Thoracic aorta (tissue), 2 donors: ENCODE results near the gene OR4M1. TPM values are rescaled to one million over a fixed set of nuclear protein-coding genes. Genes with fewer than 3 reads are reported as not detected.
"Not testable (repeated sequence)": the region's sequence is repeated elsewhere in the genome, so short reads cannot be mapped to it uniquely, and the experiment has no call there.

Source experiments
- ATAC-seq: fragments of 150-250 bp; one replicate; pipeline ENCODE4 v1.8.0; 2017; ENCODE audit warnings: low read depth; ENCODE audit not compliant: insufficient number of reproducible peaks, low FRiP score
- DNase-seq: peaks from one replicate; pipeline ENCODE4 v3.0.0-alpha.2; 2020; ENCODE audit warnings: low spot score
- H3K27ac ChIP-seq, 2 donors: fragments of 200-600 bp; sonication (generic); 1 replicate in 1 of 2; 2 replicates in 1 of 2; pipeline ENCODE4 v1.5.1; 2016; ENCODE audit warnings: mild to moderate bottlenecking in 2 of 2, moderate library complexity in 2 of 2
- H3K27me3 ChIP-seq: fragments of 200-600 bp; sonication (generic); replicated peaks from 2 replicates; pipeline ENCODE4 v1.6.0; 2016; ENCODE audit warnings: mild to moderate bottlenecking; ENCODE audit not compliant: insufficient read depth
- H3K36me3 ChIP-seq: fragments of 200-600 bp; sonication (generic); one replicate; pipeline ENCODE4 v1.5.1; 2016
- H3K4me1 ChIP-seq, 2 donors: fragments of 200-600 bp; sonication (generic); 1 replicate in 1 of 2; 2 replicates in 1 of 2; pipeline versions ENCODE4 v1.5.1 to v1.6.0; 2016; ENCODE audit warnings: low read depth in 2 of 2, mild to moderate bottlenecking in 1 of 2; ENCODE audit not compliant: control insufficient read depth in 1 of 2
- H3K4me3 ChIP-seq: fragments of 200-600 bp; sonication (generic); 2 replicates; pipeline ENCODE4 v1.5.1; 2016; ENCODE audit warnings: mild to moderate bottlenecking
- H3K9me3 ChIP-seq: fragments of 200-600 bp; sonication (generic); 2 replicates; pipeline ENCODE4 v1.5.1; 2016
- total RNA-seq, 2 donors: library from RNA; depleted of rRNA; stranded (reverse); fragments of >200 nt; gene quantifications; one replicate each; pipeline versions ENCODE4 v1.1.0 to v1.2.3, GENCODE V29; 2016
- TF ChIP-seq, protein P1 (sequence below): fragments of 200-600 bp; sonication (generic); IDR thresholded peaks from one replicate; pipeline ENCODE4 v1.5.1; 2019; ENCODE audit warnings: antibody characterized with exemption

The OR4M1 gene, protein sequence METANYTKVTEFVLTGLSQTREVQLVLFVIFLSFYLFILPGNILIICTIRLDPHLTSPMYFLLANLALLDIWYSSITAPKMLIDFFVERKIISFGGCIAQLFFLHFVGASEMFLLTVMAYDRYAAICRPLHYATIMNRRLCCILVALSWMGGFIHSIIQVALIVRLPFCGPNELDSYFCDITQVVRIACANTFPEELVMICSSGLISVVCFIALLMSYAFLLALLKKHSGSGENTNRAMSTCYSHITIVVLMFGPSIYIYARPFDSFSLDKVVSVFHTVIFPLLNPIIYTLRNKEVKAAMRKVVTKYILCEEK
- total RNA-seq: not detected

GRCh38 chr14:19773204-19773603, at the start of gene OR4M1:
Gene OR4M1 (plus strand): TSS chr14:19773504. CDS start chr14:19780323, 6,819 bp downstream.
- H3K4me3 ChIP-seq, H3K4me1 ChIP-seq, H3K27ac ChIP-seq, H3K27me3 ChIP-seq, H3K36me3 ChIP-seq, ATAC-seq, H3K9me3 ChIP-seq, DNase-seq: not testable (repeated sequence)

GRCh38 chr14:19729359-19729758, 43.9 kb upstream of the OR4M1 start:
- TF ChIP-seq, protein P1, sequence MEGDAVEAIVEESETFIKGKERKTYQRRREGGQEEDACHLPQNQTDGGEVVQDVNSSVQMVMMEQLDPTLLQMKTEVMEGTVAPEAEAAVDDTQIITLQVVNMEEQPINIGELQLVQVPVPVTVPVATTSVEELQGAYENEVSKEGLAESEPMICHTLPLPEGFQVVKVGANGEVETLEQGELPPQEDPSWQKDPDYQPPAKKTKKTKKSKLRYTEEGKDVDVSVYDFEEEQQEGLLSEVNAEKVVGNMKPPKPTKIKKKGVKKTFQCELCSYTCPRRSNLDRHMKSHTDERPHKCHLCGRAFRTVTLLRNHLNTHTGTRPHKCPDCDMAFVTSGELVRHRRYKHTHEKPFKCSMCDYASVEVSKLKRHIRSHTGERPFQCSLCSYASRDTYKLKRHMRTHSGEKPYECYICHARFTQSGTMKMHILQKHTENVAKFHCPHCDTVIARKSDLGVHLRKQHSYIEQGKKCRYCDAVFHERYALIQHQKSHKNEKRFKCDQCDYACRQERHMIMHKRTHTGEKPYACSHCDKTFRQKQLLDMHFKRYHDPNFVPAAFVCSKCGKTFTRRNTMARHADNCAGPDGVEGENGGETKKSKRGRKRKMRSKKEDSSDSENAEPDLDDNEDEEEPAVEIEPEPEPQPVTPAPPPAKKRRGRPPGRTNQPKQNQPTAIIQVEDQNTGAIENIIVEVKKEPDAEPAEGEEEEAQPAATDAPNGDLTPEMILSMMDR: no peak
- DNase-seq (no peak), ATAC-seq (no peak)
- H3K4me1 ChIP-seq: no peaks in the 10 kb centered on the region
- peaks cover 7% of the 10 kb centered on the region for H3K9me3 ChIP-seq
- H3K27ac ChIP-seq: no peak overlapping the region
- no peaks in the 10 kb centered on the region for H3K27me3 ChIP-seq
- no peaks in the 10 kb centered on the region for H3K36me3 ChIP-seq
- no peak overlapping the region for H3K4me3 ChIP-seq

DNA sequence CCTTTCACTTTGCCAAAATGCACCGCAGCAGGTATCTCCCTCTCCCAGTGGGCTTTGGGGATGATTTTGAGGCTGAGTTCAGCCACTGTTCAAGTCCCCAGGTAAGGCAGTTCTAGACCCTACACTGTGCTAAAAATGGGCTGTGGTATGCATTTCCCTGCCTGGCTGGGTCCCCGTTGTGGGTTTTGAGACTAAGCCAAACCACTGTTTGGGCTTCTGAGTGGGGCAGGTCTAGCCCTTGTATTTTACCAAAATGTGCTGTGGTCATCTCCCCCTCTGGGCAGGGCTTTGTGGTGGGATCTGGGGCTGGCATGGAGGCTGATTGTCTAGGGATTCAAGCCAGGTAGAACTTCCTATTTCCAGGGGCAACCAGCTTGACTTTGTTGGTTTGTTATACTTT, 43.5 kb upstream of the OR4M1 start:
- no peak overlapping the region for H3K4me3 ChIP-seq
- no peaks in the 10 kb centered on the region for H3K36me3 ChIP-seq
- DNase-seq: no peak
- no peaks in the 10 kb centered on the region for H3K27me3 ChIP-seq
- no peaks in the 10 kb centered on the region for H3K4me1 ChIP-seq
- no peak overlapping the region for H3K27ac ChIP-seq
- no peak for ATAC-seq
- H3K9me3 ChIP-seq: peaks cover 7% of the 10 kb centered on the region
- TF ChIP-seq, protein P1: no peak

DNA sequence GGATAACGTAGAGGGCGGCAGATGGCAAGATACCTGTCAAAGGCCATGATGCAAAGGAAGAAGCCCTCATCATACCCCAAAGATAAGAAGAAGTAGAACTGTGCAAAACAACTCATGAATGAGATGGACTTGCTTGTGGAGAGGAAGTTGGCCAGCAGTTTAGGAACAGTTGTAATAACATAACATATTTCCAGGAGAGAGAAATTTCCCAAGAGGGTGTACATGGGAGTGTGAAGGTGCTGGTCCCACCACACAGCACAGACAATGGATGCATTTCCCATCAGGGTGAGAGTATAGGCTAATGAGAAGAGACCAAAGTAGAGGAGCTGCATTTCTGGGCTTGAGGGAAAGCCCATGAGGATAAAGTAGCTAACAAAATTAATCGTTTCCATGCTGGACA, 39.4 kb upstream of the OR4M1 start:
- DNase-seq, H3K36me3 ChIP-seq, H3K9me3 ChIP-seq, H3K27me3 ChIP-seq, H3K27ac ChIP-seq, ATAC-seq, H3K4me3 ChIP-seq, H3K4me1 ChIP-seq: not testable (repeated sequence)

DNA sequence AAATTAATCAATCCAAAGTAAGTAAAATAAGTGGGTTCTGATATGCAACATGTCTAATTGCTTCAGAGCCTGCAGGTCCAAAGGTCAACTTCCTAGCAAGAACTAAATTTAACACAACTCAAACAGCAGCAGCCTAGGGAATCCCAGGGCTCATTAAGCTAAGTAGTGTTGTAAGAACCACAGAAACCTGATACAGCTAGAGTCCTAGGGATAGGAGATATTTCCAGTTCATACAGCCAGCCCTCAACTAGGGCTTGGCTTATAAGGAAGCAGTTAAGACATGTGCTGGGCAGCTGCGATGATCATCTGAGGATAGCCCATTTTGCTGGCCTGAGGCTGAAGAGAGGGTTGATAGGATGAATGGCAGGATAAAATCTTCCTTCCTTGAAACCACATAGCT, 30.0 kb upstream of the OR4M1 start, which contains the start of gene OR4Q3:
TSS of gene OR4Q3 (plus strand) at position 316 of the 400 bp plus-strand sequence.
- no peak within 1 kb of the TSS for H3K4me3 ChIP-seq
- DNase-seq (no peak), ATAC-seq (no peak)
- H3K36me3 ChIP-seq: no peaks in the 10 kb centered on the region
- H3K27ac ChIP-seq: no peak within 1 kb of the TSS
- TF ChIP-seq, protein P1: no peak
- no peaks in the 10 kb centered on the region for H3K27me3 ChIP-seq
- H3K9me3 ChIP-seq: no peaks in the 10 kb centered on the region
- no peaks in the 10 kb centered on the region for H3K4me1 ChIP-seq

DNA sequence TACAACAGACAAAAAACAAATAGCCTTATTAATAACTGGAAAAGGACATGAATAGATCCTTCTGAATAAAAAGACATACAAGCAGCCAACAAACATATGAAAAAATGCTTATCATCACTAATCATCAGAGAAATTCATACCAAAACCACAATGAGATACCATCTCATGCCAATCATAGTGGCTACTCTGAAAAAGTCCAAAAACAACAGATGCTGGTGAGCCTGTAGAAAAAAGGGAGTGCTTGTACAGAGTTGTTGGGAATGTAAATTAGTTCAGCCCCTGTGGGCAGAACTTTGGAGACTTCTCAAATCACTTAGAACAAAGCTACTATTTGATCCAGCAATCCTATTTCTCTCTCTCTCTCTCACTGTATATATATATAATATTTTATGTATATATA, 21.0 kb upstream of the OR4M1 start:
- not testable (repeated sequence) for H3K9me3 ChIP-seq, H3K4me1 ChIP-seq, ATAC-seq, H3K36me3 ChIP-seq, H3K4me3 ChIP-seq, H3K27me3 ChIP-seq, DNase-seq, H3K27ac ChIP-seq

DNA sequence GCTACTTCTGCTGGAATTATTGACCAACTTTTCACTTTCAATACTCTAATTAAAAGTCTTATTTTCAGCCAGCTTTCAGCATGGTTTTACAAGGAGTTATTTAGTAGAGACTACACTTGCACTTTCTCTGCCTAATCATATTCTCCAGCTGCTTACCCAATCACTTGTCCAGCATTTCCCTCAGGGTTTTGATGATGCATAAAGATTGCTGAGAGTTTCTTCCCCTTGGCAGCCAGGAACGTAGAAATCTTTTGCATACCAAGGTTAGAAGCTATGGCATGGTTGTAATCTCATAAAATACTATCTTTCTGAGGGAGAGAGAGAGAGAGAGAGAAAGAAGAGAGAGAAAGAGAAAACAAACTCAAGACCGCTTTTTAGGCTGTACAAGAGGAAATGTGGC, 19.1 kb upstream of the OR4M1 start:
- H3K4me3 ChIP-seq: no peak overlapping the region
- no peaks in the 10 kb centered on the region for H3K27me3 ChIP-seq
- H3K9me3 ChIP-seq: no peaks in the 10 kb centered on the region
- ATAC-seq (no peak), DNase-seq (no peak)
- H3K27ac ChIP-seq: no peak overlapping the region
- TF ChIP-seq, protein P1: no peak
- H3K36me3 ChIP-seq: no peaks in the 10 kb centered on the region
- no peaks in the 10 kb centered on the region for H3K4me1 ChIP-seq

GRCh38 chr14:19771491-19771890, 1.8 kb upstream of the OR4M1 start:
- not testable (repeated sequence) for ATAC-seq, DNase-seq

More at GRCh38 chr14:19771491-19771890, 1.8 kb upstream of the OR4M1 start:
- not testable (repeated sequence) for H3K27me3 ChIP-seq, H3K36me3 ChIP-seq, H3K4me3 ChIP-seq, H3K9me3 ChIP-seq, H3K27ac ChIP-seq, H3K4me1 ChIP-seq
